ENCODE results near the gene SUCLG2.

- TF ChIP-seq GABPA (IDR thresholded peaks at IDR 0.05; ENCODE audit: low read depth) (no peak), SPI1 (IDR thresholded peaks at IDR 0.05; ENCODE audit: borderline replicate concordance, low read depth) (no peak)
Observed at GRCh38 chr3:67507584-67507983, 146.8 kb downstream of the SUCLG2 start.

Data from HL-60 (cell line).